ENCODE measurements around the gene CHD9NB. TPM values are rescaled to one million over a fixed set of nuclear protein-coding genes. Genes with fewer than 3 reads are reported as not detected.

The CHD9NB gene
- total RNA-seq, 6 donors from 2014 or later: 1.0 to 55.0 (median 12.4) TPM

DNA sequence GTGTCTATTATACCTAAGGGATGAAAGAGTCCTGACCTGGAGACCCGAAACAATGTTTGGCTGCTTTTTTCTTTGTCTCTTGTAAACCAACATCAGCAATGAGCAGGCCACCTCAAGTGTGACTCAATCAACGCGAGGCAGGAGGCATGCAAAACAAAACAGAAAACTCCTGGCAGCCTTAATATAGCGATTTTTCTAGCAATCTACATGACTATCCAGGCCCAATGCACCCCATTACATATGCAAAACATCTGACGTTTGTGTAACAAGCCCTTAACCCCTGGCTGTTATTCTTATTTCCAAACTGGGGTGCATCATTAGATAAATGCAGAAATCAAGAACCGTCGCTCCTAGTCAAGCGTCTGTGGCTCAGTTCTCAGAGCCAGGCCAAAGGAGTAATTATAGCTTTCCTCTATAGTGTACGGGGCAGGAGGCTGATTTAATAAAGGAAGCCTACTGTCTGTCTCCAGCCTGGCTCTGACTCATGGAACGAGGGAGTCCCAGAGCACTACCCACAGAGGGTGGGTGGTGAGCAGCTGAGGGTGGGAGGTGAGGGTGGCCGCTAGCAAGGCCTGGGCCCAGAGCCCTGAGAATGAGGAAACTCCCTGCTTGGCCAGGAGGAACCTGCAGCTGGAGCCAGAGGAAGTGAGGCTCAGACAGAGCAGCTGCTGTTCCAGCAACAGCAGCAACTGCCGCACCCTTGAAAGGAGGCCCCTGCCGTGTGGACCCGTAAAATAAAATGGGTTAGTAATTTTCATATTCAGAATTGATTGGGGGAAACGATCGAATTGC lies 46.0 kb upstream of the CHD9NB start:
- Histone ChIP-seq H3K27me3 (no peaks in the 10 kb centered on the region), H3K4me1 (peaks cover 55 to 80% (median 60%) of the 10 kb centered on the region in 4 donors), H3K36me3 (no peaks in the 10 kb centered on the region), H3K4me3 (peak overlapping the region in 3 of 4 donors; percentile 34 to 50 (median 46)), H3K27ac (peak overlapping the region; percentile 90 to 94 (median 92)), H3K9me3 (no peaks in the 10 kb centered on the region)
- DNase-seq: peak; percentile 54 to 90
- 18 to 19% methylated on average over 14 to 16 of the region's 16 CpGs for WGBS, 2 donors
- TF ChIP-seq POLR2AphosphoS5 (IDR thresholded peaks at IDR 0.05): peak; percentile 65 to 79
- TF ChIP-seq POLR2A (IDR thresholded peaks at IDR 0.05): peak in 1 of 4 donors; percentile 43
- no peak for TF ChIP-seq CTCF (IDR thresholded peaks at IDR 0.05)
- peak in 2 of 4 donors; percentile 18 to 48 for TF ChIP-seq EP300 (IDR thresholded peaks at IDR 0.05)
- ATAC-seq (ENCODE audit: low FRiP score in 2 of 2): peak; percentile 85 to 93

DNA sequence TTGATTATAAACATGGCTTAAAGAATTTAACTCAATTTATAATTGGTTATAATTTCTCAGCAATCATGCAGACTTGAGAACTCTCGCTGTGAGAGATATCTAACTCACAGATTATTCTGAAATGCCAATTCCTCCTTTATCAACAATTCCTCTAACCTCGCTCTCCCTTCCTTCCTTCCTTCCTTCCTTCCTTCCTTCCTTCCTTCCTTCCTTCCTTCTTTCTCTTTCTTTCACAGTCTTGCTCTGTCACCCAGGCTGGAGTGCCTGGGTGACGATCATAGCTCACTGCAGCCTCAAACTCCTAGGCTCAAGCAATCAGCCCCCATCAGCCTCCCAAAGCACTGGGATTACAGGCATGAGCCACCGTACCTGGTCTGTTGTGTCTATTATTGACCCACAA lies 44.5 kb upstream of the CHD9NB start:
- 70 to 72% methylated on average over 4 of the region's 4 CpGs for WGBS, 2 donors
- ATAC-seq (ENCODE audit: low FRiP score in 2 of 2): no peak
- no peak for DNase-seq
- H3K36me3 ChIP-seq: no peaks in the 10 kb centered on the region
- peak overlapping the region; percentile 29 to 94 (median 91) for H3K27ac ChIP-seq
- H3K27me3 ChIP-seq: no peaks in the 10 kb centered on the region
- TF ChIP-seq CTCF (IDR thresholded peaks at IDR 0.05) (no peak), POLR2AphosphoS5 (IDR thresholded peaks at IDR 0.05) (no peak), POLR2A (IDR thresholded peaks at IDR 0.05) (no peak), EP300 (IDR thresholded peaks at IDR 0.05) (no peak)
- no peak overlapping the region for H3K4me3 ChIP-seq
- peaks cover 66 to 91% (median 74%) of the 10 kb centered on the region in 4 donors for H3K4me1 ChIP-seq
- H3K9me3 ChIP-seq: no peaks in the 10 kb centered on the region

GRCh38 chr16:53094013-53094630 lies 41.4 kb upstream of the CHD9NB start:
- TF ChIP-seq EP300 (IDR thresholded peaks at IDR 0.05) (peak in 1 of 4 donors; percentile 43), POLR2AphosphoS5 (IDR thresholded peaks at IDR 0.05) (peak; percentile 82 to 83), POLR2A (IDR thresholded peaks at IDR 0.05) (no peak), CTCF (IDR thresholded peaks at IDR 0.05) (no peak)
- no peaks in the 10 kb centered on the region for H3K27me3 ChIP-seq
- H3K27ac ChIP-seq: peak overlapping the region; percentile 82 to 94 (median 87)
- 19 to 33% methylated on average over 7 to 10 of the region's 10 CpGs for WGBS, 2 donors
- ATAC-seq (ENCODE audit: low FRiP score in 2 of 2): peak in 1 of 2 donors; percentile 75
- H3K36me3 ChIP-seq: no peaks in the 10 kb centered on the region
- peak overlapping the region in 1 of 4 donors; percentile 10 for H3K4me3 ChIP-seq
- H3K9me3 ChIP-seq: no peaks in the 10 kb centered on the region
- peaks cover 72 to 91% (median 81%) of the 10 kb centered on the region in 4 donors for H3K4me1 ChIP-seq
- peak; percentile 57 to 90 for DNase-seq

DNA sequence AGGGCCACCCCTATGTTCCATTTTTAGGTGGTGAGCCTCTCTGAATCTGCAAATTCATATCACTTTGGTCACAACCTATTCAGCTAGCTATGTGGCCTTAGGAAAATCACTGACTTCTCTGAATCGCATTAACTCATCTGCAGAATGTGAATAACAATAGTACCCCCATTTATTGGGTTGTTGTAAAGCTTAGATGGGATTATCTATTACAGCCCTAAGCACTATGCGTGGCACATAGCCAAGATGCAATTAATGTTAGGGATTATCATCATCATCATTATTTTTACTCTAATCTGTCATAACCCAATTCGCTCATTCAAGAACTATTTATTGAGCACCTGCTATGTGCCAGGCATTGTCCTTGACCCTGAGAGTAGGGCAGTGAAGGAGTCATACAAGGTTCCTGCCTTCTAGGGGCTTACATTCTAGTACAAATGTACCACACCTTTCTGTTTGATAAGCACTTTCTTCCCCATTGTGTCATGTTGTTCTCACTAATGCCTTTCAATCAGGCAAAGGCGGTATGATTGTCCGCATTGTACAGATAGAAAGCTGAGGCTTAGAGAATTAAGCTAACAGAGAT lies 40.6 kb upstream of the CHD9NB start:
- no peak for DNase-seq
- ATAC-seq (ENCODE audit: low FRiP score in 2 of 2): no peak
- H3K36me3 ChIP-seq: no peaks in the 10 kb centered on the region
- no peaks in the 10 kb centered on the region for H3K9me3 ChIP-seq
- no peak overlapping the region for H3K4me3 ChIP-seq
- peak overlapping the region; percentile 82 to 94 (median 87) for H3K27ac ChIP-seq
- peaks cover 63 to 83% (median 76%) of the 10 kb centered on the region in 4 donors for H3K4me1 ChIP-seq
- H3K27me3 ChIP-seq: no peaks in the 10 kb centered on the region
- 92 to 97% methylated on average over 5 of the region's 5 CpGs for WGBS, 2 donors
- TF ChIP-seq EP300 (IDR thresholded peaks at IDR 0.05) (no peak), POLR2A (IDR thresholded peaks at IDR 0.05) (no peak), CTCF (IDR thresholded peaks at IDR 0.05) (no peak), POLR2AphosphoS5 (IDR thresholded peaks at IDR 0.05) (no peak)
